ENCODE results near the gene ARHGAP20. TPM values are rescaled to one million over a fixed set of nuclear protein-coding genes. Genes with fewer than 3 reads are reported as not detected.

ARHGAP20 gene
- total RNA-seq, 1 experiment from 2014 or later: 0.05 TPM

GRCh38 chr11:110730773-110731172, 18.5 kb upstream of the ARHGAP20 start:
- H3K27me3 Mint-ChIP-seq (ENCODE audit: insufficient read depth, unreplicated experiment): peaks cover 26% of the 10 kb centered on the region

GRCh38 chr11:110728883-110729282, 16.6 kb upstream of the ARHGAP20 start:
- intact Hi-C loops (cut with micrococcal nuclease; ENCODE audit: unreplicated experiment): no loop called here
- BruUV-seq (replicated peaks): no TSS peak
- Mint-ChIP-seq H3K4me3 (ENCODE audit: unreplicated experiment) (no peak overlapping the region), H3K4me1 (ENCODE audit: low read depth, unreplicated experiment) (no peaks in the 10 kb centered on the region), H3K9me3 (ENCODE audit: unreplicated experiment) (peaks cover 11% of the 10 kb centered on the region), H3K27me3 (ENCODE audit: insufficient read depth, unreplicated experiment) (peaks cover 20% of the 10 kb centered on the region), H3K27ac (ENCODE audit: unreplicated experiment) (no peak overlapping the region), H3K36me3 (ENCODE audit: insufficient read depth, unreplicated experiment) (no peaks in the 10 kb centered on the region)
- ChIA-PET POLR2A (no interaction called here), CTCF (no interaction called here)
- Histone ChIP-seq H3K9me3 (peaks cover 7% of the 10 kb centered on the region; the same call in 1 of the 2 replicates), H3K27me3 (replicated peaks; ENCODE audit: control insufficient read depth, insufficient read depth, low read length) (no peaks in the 10 kb centered on the region), H3K4me1 (no peaks in the 10 kb centered on the region), H3K36me3 (ENCODE audit: control insufficient read depth, insufficient read depth, low read length) (no peaks in the 10 kb centered on the region), H3K4me3 (ENCODE audit: low read depth, low read length) (no peak overlapping the region)
- TF ChIP-seq CTCF (IDR thresholded peaks at IDR 0.05; ENCODE audit: insufficient read depth in 1 of 2, low read depth in 1 of 2, low read length in 1 of 2, severe bottlenecking in 1 of 2, unreplicated experiment in 1 of 2): no peak
- no peak for DNase-seq

More at GRCh38 chr11:110730773-110731172, 18.5 kb upstream of the ARHGAP20 start:
- Mint-ChIP-seq H3K27ac (ENCODE audit: unreplicated experiment) (no peak overlapping the region), H3K36me3 (ENCODE audit: insufficient read depth, unreplicated experiment) (no peaks in the 10 kb centered on the region), H3K9me3 (ENCODE audit: unreplicated experiment) (peaks cover 11% of the 10 kb centered on the region), H3K4me1 (ENCODE audit: low read depth, unreplicated experiment) (no peaks in the 10 kb centered on the region), H3K4me3 (ENCODE audit: unreplicated experiment) (no peak overlapping the region)
- no TSS peak for BruUV-seq (replicated peaks)
- H3K27me3 ChIP-seq (replicated peaks; ENCODE audit: control insufficient read depth, insufficient read depth, low read length): no peaks in the 10 kb centered on the region
- no peaks in the 10 kb centered on the region for H3K4me1 ChIP-seq
- intact Hi-C loops (cut with micrococcal nuclease; ENCODE audit: unreplicated experiment): no loop called here
- no peak overlapping the region for H3K4me3 ChIP-seq (ENCODE audit: low read depth, low read length)
- TF ChIP-seq CTCF (IDR thresholded peaks at IDR 0.05; ENCODE audit: insufficient read depth in 1 of 2, low read depth in 1 of 2, low read length in 1 of 2, severe bottlenecking in 1 of 2, unreplicated experiment in 1 of 2): no peak
- DNase-seq: no peak
- no peaks in the 10 kb centered on the region for H3K36me3 ChIP-seq (ENCODE audit: control insufficient read depth, insufficient read depth, low read length)
- CTCF ChIA-PET: no interaction called here
- POLR2A ChIA-PET: no interaction called here
- peaks cover 7% of the 10 kb centered on the region; the same call in 1 of the 2 replicates for H3K9me3 ChIP-seq

GRCh38 chr11:110728476-110728875, 16.2 kb upstream of the ARHGAP20 start:
- no TSS peak for BruUV-seq (replicated peaks)
- Histone ChIP-seq H3K4me3 (ENCODE audit: low read depth, low read length) (no peak overlapping the region), H3K4me1 (no peaks in the 10 kb centered on the region), H3K27me3 (replicated peaks; ENCODE audit: control insufficient read depth, insufficient read depth, low read length) (no peaks in the 10 kb centered on the region), H3K36me3 (ENCODE audit: control insufficient read depth, insufficient read depth, low read length) (no peaks in the 10 kb centered on the region), H3K9me3 (peaks cover 7% of the 10 kb centered on the region; the same call in 1 of the 2 replicates)
- CTCF ChIA-PET: no interaction called here
- intact Hi-C loops (cut with micrococcal nuclease; ENCODE audit: unreplicated experiment): no loop called here
- no peaks in the 10 kb centered on the region for H3K4me1 Mint-ChIP-seq (ENCODE audit: low read depth, unreplicated experiment)
- H3K4me3 Mint-ChIP-seq (ENCODE audit: unreplicated experiment): no peak overlapping the region
- no peak overlapping the region for H3K27ac Mint-ChIP-seq (ENCODE audit: unreplicated experiment)
- no peak for TF ChIP-seq CTCF (IDR thresholded peaks at IDR 0.05; ENCODE audit: insufficient read depth in 1 of 2, low read depth in 1 of 2, low read length in 1 of 2, severe bottlenecking in 1 of 2, unreplicated experiment in 1 of 2)
- H3K36me3 Mint-ChIP-seq (ENCODE audit: insufficient read depth, unreplicated experiment): no peaks in the 10 kb centered on the region
- DNase-seq: no peak
- peaks cover 23% of the 10 kb centered on the region for H3K27me3 Mint-ChIP-seq (ENCODE audit: insufficient read depth, unreplicated experiment)
- POLR2A ChIA-PET: no interaction called here
- peaks cover 11% of the 10 kb centered on the region for H3K9me3 Mint-ChIP-seq (ENCODE audit: unreplicated experiment)
